ENCODE measurements around the gene BMPR1A.

GRCh38 chr10:86962136-86962980 lies 205.9 kb downstream of the BMPR1A start:
- TF ChIP-seq CTCF (IDR thresholded peaks at IDR 0.05) (no peak), POLR2A (IDR thresholded peaks at IDR 0.05) (no peak)

Data from right lobe of liver (tissue), 4 donors.